ENCODE data around the gene SUPT4H1.

SUPT4H1 gene

GRCh38 chr17:58315281-58315711, 36.7 kb downstream of the SUPT4H1 start:
- DNase-seq, result no peak
- H3K27me3 ChIP-seq (replicated peaks in 2 of 5; ENCODE audit: control insufficient read depth in 4 of 5, insufficient read depth in 5 of 5, low read length in 4 of 5), result no peaks in the 10 kb centered on the region
- no peak overlapping the region for H3K4me3 ChIP-seq (ENCODE audit: control insufficient read depth in 1 of 7, extremely low read depth in 1 of 7, insufficient read depth in 4 of 7, low read depth in 2 of 7, low read length in 6 of 7)
- H3K36me3 ChIP-seq (ENCODE audit: control insufficient read depth in 4 of 4, insufficient read depth in 4 of 4, low read length in 3 of 4), result peaks cover 0 to 60% (median under 1%) of the 10 kb centered on the region in 4 experiments
- ChIA-PET CTCF (interaction anchor here (0.7 to 7.2 kb wide), 12 partner anchors 12 to 173 kb away, joined by 3 to 60 read pairs (median 12); partner anchors contain the start of genes HSF5, RNF43 and TSPOAP1), POLR2A (interaction anchor here (0.9 to 1.5 kb wide), 2 partner anchors 13 to 37 kb away, joined by 3 read pairs; partner anchors contain the start of genes SUPT4H1 and TSPOAP1)
- no peak overlapping the region for H3K27ac ChIP-seq (ENCODE audit: insufficient read depth in 1 of 2, low read depth in 1 of 2, low read length in 2 of 2, poor library complexity in 1 of 2, severe bottlenecking in 2 of 2)
- no peaks in the 10 kb centered on the region for H3K9me3 ChIP-seq (ENCODE audit: control extremely low read depth in 1 of 5, control insufficient read depth in 4 of 5, insufficient read depth in 2 of 5, low read depth in 1 of 5, low read length in 4 of 5)
- WGBS (ENCODE audit: insufficient coverage), result 95% methylated on average over 5 of the region's 6 CpGs
- H3K4me1 ChIP-seq (ENCODE audit: control extremely low read depth in 1 of 4, control insufficient read depth in 4 of 4, insufficient read depth in 4 of 4, low read length in 3 of 4), result peaks cover 5 to 40% (median 18%) of the 10 kb centered on the region in 4 experiments

GRCh38 chr17:58314706-58315015, 37.3 kb downstream of the SUPT4H1 start:
- no peak overlapping the region for H3K4me3 ChIP-seq (ENCODE audit: control insufficient read depth in 1 of 7, extremely low read depth in 1 of 7, insufficient read depth in 4 of 7, low read depth in 2 of 7, low read length in 6 of 7)
- CTCF ChIA-PET, result interaction anchor here (0.7 to 7.2 kb wide), 9 partner anchors 12 to 132 kb away, joined by 3 to 60 read pairs (median 20); partner anchors contain the start of gene RNF43
- DNase-seq, result no peak
- H3K27ac ChIP-seq (ENCODE audit: insufficient read depth in 1 of 2, low read depth in 1 of 2, low read length in 2 of 2, poor library complexity in 1 of 2, severe bottlenecking in 2 of 2), result no peak overlapping the region
- no peaks in the 10 kb centered on the region for H3K9me3 ChIP-seq (ENCODE audit: control extremely low read depth in 1 of 5, control insufficient read depth in 4 of 5, insufficient read depth in 2 of 5, low read depth in 1 of 5, low read length in 4 of 5)
- peaks cover 0 to 63% (median under 1%) of the 10 kb centered on the region in 4 experiments for H3K36me3 ChIP-seq (ENCODE audit: control insufficient read depth in 4 of 4, insufficient read depth in 4 of 4, low read length in 3 of 4)
- peaks cover 5 to 47% (median 21%) of the 10 kb centered on the region in 4 experiments for H3K4me1 ChIP-seq (ENCODE audit: control extremely low read depth in 1 of 4, control insufficient read depth in 4 of 4, insufficient read depth in 4 of 4, low read length in 3 of 4)
- WGBS (ENCODE audit: insufficient coverage), result 93% methylated on average over 3 of the region's 6 CpGs
- POLR2A ChIA-PET, result interaction anchor here (0.9 to 1.5 kb wide), 2 partner anchors 14 to 38 kb away, joined by 3 read pairs; partner anchors contain the start of genes SUPT4H1 and TSPOAP1
- no peaks in the 10 kb centered on the region for H3K27me3 ChIP-seq (replicated peaks in 2 of 5; ENCODE audit: control insufficient read depth in 4 of 5, insufficient read depth in 5 of 5, low read length in 4 of 5)

GRCh38 chr17:58313815-58314705, 37.9 kb downstream of the SUPT4H1 start:
- H3K36me3 ChIP-seq (ENCODE audit: control insufficient read depth in 4 of 4, insufficient read depth in 4 of 4, low read length in 3 of 4), result peaks cover 0 to 57% (median under 1%) of the 10 kb centered on the region in 4 experiments
- no peak overlapping the region for H3K4me3 ChIP-seq (ENCODE audit: control insufficient read depth in 1 of 7, extremely low read depth in 1 of 7, insufficient read depth in 4 of 7, low read depth in 2 of 7, low read length in 6 of 7)
- DNase-seq, result peak in 1 of 3 donors; percentile 19
- no peaks in the 10 kb centered on the region for H3K27me3 ChIP-seq (replicated peaks in 2 of 5; ENCODE audit: control insufficient read depth in 4 of 5, insufficient read depth in 5 of 5, low read length in 4 of 5)
- POLR2A ChIA-PET, result interaction anchor here (0.9 to 1.5 kb wide), 2 partner anchors 14 to 39 kb away, joined by 3 read pairs; partner anchors contain the start of genes SUPT4H1 and TSPOAP1
- no peaks in the 10 kb centered on the region for H3K9me3 ChIP-seq (ENCODE audit: control extremely low read depth in 1 of 5, control insufficient read depth in 4 of 5, insufficient read depth in 2 of 5, low read depth in 1 of 5, low read length in 4 of 5)
- whole genome bisulfite sequencing (ENCODE audit: insufficient coverage), result 88% methylated on average over 6 of the region's 7 CpGs
- CTCF ChIA-PET, result interaction anchor here (0.7 to 7.2 kb wide), 13 partner anchors 11 to 105 kb away, joined by 3 to 60 read pairs (median 4); partner anchors contain the start of gene RNF43
- H3K27ac ChIP-seq (ENCODE audit: insufficient read depth in 1 of 2, low read depth in 1 of 2, low read length in 2 of 2, poor library complexity in 1 of 2, severe bottlenecking in 2 of 2), result no peak overlapping the region
- peaks cover 5 to 53% (median 24%) of the 10 kb centered on the region in 4 experiments for H3K4me1 ChIP-seq (ENCODE audit: control extremely low read depth in 1 of 4, control insufficient read depth in 4 of 4, insufficient read depth in 4 of 4, low read length in 3 of 4)

GRCh38 chr17:58312829-58313228, 39.2 kb downstream of the SUPT4H1 start:
- CTCF ChIA-PET, result interaction anchor here (0.7 to 7.2 kb wide), 5 partner anchors 10 to 560 kb away, joined by 3 to 60 read pairs (median 4); no protein-coding TSS in a partner anchor
- no peak for DNase-seq

GRCh38 chr17:58312021-58312630, 39.9 kb downstream of the SUPT4H1 start:
- H3K4me3 ChIP-seq (ENCODE audit: control insufficient read depth in 1 of 7, extremely low read depth in 1 of 7, insufficient read depth in 4 of 7, low read depth in 2 of 7, low read length in 6 of 7), result no peak overlapping the region
- H3K9me3 ChIP-seq (ENCODE audit: control extremely low read depth in 1 of 5, control insufficient read depth in 4 of 5, insufficient read depth in 2 of 5, low read depth in 1 of 5, low read length in 4 of 5), result no peaks in the 10 kb centered on the region
- 97% methylated on average over 20 of the region's 23 CpGs for WGBS (ENCODE audit: insufficient coverage)
- peaks cover 3 to 43% (median 18%) of the 10 kb centered on the region in 4 experiments for H3K4me1 ChIP-seq (ENCODE audit: control extremely low read depth in 1 of 4, control insufficient read depth in 4 of 4, insufficient read depth in 4 of 4, low read length in 3 of 4)
- CTCF ChIA-PET, result interaction anchor here (0.8 to 1.6 kb wide), 4 partner anchors 9 to 94 kb away, joined by 3 to 4 read pairs (median 3); no protein-coding TSS in a partner anchor
- H3K36me3 ChIP-seq (ENCODE audit: control insufficient read depth in 4 of 4, insufficient read depth in 4 of 4, low read length in 3 of 4), result peaks cover 0 to 58% (median under 1%) of the 10 kb centered on the region in 4 experiments
- no peak for DNase-seq
- H3K27ac ChIP-seq (ENCODE audit: insufficient read depth in 1 of 2, low read depth in 1 of 2, low read length in 2 of 2, poor library complexity in 1 of 2, severe bottlenecking in 2 of 2), result no peak overlapping the region
- POLR2A ChIA-PET, result no interaction called here
- H3K27me3 ChIP-seq (replicated peaks in 2 of 5; ENCODE audit: control insufficient read depth in 4 of 5, insufficient read depth in 5 of 5, low read length in 4 of 5), result no peaks in the 10 kb centered on the region

More at GRCh38 chr17:58312829-58313228, 39.2 kb downstream of the SUPT4H1 start:
- no peak overlapping the region for H3K4me3 ChIP-seq (ENCODE audit: control insufficient read depth in 1 of 7, extremely low read depth in 1 of 7, insufficient read depth in 4 of 7, low read depth in 2 of 7, low read length in 6 of 7)
- peaks cover 0 to 53% (median under 1%) of the 10 kb centered on the region in 4 experiments for H3K36me3 ChIP-seq (ENCODE audit: control insufficient read depth in 4 of 4, insufficient read depth in 4 of 4, low read length in 3 of 4)
- POLR2A ChIA-PET, result no interaction called here
- no peak overlapping the region for H3K27ac ChIP-seq (ENCODE audit: insufficient read depth in 1 of 2, low read depth in 1 of 2, low read length in 2 of 2, poor library complexity in 1 of 2, severe bottlenecking in 2 of 2)
- WGBS (ENCODE audit: insufficient coverage), result no CpG with 5 or more reads among the region's 1 CpG
- no peaks in the 10 kb centered on the region for H3K27me3 ChIP-seq (replicated peaks in 2 of 5; ENCODE audit: control insufficient read depth in 4 of 5, insufficient read depth in 5 of 5, low read length in 4 of 5)
- H3K9me3 ChIP-seq (ENCODE audit: control extremely low read depth in 1 of 5, control insufficient read depth in 4 of 5, insufficient read depth in 2 of 5, low read depth in 1 of 5, low read length in 4 of 5), result no peaks in the 10 kb centered on the region
- peaks cover 5 to 50% (median 23%) of the 10 kb centered on the region in 4 experiments for H3K4me1 ChIP-seq (ENCODE audit: control extremely low read depth in 1 of 4, control insufficient read depth in 4 of 4, insufficient read depth in 4 of 4, low read length in 3 of 4)

- Histone ChIP-seq H3K4me1 (ENCODE audit: control extremely low read depth in 1 of 4, control insufficient read depth in 4 of 4, insufficient read depth in 4 of 4, low read length in 3 of 4) (peaks cover 3 to 37% (median 12%) of the 10 kb centered on the region in 4 experiments), H3K4me3 (ENCODE audit: control insufficient read depth in 1 of 7, extremely low read depth in 1 of 7, insufficient read depth in 4 of 7, low read depth in 2 of 7, low read length in 6 of 7) (no peak overlapping the region), H3K36me3 (ENCODE audit: control insufficient read depth in 4 of 4, insufficient read depth in 4 of 4, low read length in 3 of 4) (peaks cover 0 to 61% (median under 1%) of the 10 kb centered on the region in 4 experiments), H3K27me3 (replicated peaks in 2 of 5; ENCODE audit: control insufficient read depth in 4 of 5, insufficient read depth in 5 of 5, low read length in 4 of 5) (no peaks in the 10 kb centered on the region), H3K27ac (ENCODE audit: insufficient read depth in 1 of 2, low read depth in 1 of 2, low read length in 2 of 2, poor library complexity in 1 of 2, severe bottlenecking in 2 of 2) (no peak overlapping the region), H3K9me3 (ENCODE audit: control extremely low read depth in 1 of 5, control insufficient read depth in 4 of 5, insufficient read depth in 2 of 5, low read depth in 1 of 5, low read length in 4 of 5) (no peaks in the 10 kb centered on the region)
- WGBS (ENCODE audit: insufficient coverage), result 93% methylated on average over 9 of the region's 9 CpGs
- DNase-seq, result no peak
- ChIA-PET CTCF (interaction anchor here (0.9 to 1.6 kb wide), 2 partner anchors 16 to 95 kb away, joined by 3 read pairs; no protein-coding TSS in a partner anchor), POLR2A (no interaction called here)
These were observed 40.5 kb downstream of the SUPT4H1 start for GRCh38 chr17:58311429-58311894.
